ENCODE measurements around the gene RB1. TPM values are rescaled to one million over a fixed set of nuclear protein-coding genes. Genes with fewer than 3 reads are reported as not detected.

The RB1 gene
- total RNA-seq, 1 donor from 2014 or later: 23.8 TPM

DNA sequence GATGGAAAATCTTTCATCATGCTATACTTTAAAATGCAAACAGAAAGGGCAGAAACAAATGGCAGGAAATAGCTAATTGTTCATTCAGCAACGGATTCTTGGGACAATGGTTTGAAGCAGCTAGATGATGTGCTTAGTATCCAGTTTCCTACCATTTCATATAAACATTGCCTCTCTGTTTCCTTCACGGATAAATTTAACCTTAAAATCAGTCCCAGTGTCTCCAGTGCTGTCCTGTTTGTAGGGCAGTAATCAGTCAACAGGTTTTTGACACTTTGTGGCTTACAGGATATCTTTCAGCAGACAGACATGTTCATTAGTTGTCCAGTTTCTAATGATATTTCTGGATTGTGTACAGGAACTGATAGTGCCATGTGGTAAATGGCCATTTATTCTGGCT is 24.7 kb upstream of the RB1 start:
- peak overlapping the region; percentile 13 for H3K27ac ChIP-seq (replicated peaks)

DNA sequence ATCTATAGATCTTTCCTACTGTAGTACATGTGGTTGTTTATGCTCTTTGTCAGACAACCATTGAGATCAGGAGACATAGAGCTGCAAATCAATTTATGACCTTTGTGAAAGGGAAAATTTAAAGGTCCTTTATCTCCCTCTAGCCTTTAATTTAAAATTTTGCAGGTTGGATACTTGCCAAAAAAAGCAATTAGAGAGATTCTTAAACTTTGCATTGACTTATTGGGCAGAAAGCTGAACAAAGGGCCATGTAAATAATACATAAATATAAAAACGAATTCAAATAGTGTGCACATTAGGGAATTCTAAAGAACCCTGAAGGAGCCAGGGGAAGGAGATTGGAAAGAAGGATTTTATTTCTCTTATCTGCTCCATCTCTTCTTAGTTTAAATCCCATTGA is 22.0 kb upstream of the RB1 start:
- no peaks in the 10 kb centered on the region for H3K36me3 ChIP-seq
- no peak overlapping the region for H3K4me3 ChIP-seq
- DNase-seq: no peak
- no peak overlapping the region for H3K27ac ChIP-seq (replicated peaks)
- intact Hi-C loops (cut with micrococcal nuclease): no loop called here
- no peaks in the 10 kb centered on the region for H3K27me3 ChIP-seq (ENCODE audit: low read depth)
- peaks cover 20% of the 10 kb centered on the region for H3K4me1 ChIP-seq
- TF ChIP-seq CTCF (IDR thresholded peaks at IDR 0.05; ENCODE audit: borderline replicate concordance): no peak
- H3K9me3 ChIP-seq (replicated peaks): no peaks in the 10 kb centered on the region

More for the DNA sequence above, 24.7 kb upstream of the RB1 start:
- no peaks in the 10 kb centered on the region for H3K27me3 ChIP-seq (ENCODE audit: low read depth)
- DNase-seq: no peak
- no peaks in the 10 kb centered on the region for H3K9me3 ChIP-seq (replicated peaks)
- peaks cover 20% of the 10 kb centered on the region for H3K4me1 ChIP-seq
- peaks cover 5% of the 10 kb centered on the region for H3K36me3 ChIP-seq
- intact Hi-C loops (cut with micrococcal nuclease): no loop called here
- H3K4me3 ChIP-seq: no peak overlapping the region
- TF ChIP-seq CTCF (IDR thresholded peaks at IDR 0.05; ENCODE audit: borderline replicate concordance): no peak

DNA sequence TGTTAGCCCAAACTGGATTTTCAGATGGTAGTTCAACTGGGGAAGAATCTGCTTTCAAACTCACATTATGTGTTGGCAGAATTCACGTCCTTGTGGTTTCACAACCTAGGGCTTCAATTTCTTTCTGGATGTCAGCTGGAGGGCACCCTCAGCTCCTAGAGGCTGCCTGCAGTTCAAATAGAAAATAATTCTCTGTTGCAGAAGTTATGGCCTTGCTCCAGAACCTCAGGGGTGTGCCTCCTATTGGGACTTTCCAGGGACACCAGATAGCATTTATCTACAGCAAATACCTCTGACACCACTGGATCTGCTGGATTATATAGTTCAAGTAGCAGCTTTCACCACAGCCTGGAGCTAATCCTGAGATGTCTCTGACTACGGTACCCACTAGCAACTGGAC is 11.8 kb upstream of the RB1 start:
- Histone ChIP-seq H3K27me3 (ENCODE audit: low read depth) (no peaks in the 10 kb centered on the region), H3K4me1 (peaks cover 12% of the 10 kb centered on the region), H3K27ac (replicated peaks) (no peak overlapping the region), H3K4me3 (no peak overlapping the region), H3K9me3 (replicated peaks) (no peaks in the 10 kb centered on the region), H3K36me3 (no peaks in the 10 kb centered on the region)
- intact Hi-C loops (cut with micrococcal nuclease): no loop called here
- TF ChIP-seq CTCF (IDR thresholded peaks at IDR 0.05; ENCODE audit: borderline replicate concordance): no peak
- DNase-seq: no peak

DNA sequence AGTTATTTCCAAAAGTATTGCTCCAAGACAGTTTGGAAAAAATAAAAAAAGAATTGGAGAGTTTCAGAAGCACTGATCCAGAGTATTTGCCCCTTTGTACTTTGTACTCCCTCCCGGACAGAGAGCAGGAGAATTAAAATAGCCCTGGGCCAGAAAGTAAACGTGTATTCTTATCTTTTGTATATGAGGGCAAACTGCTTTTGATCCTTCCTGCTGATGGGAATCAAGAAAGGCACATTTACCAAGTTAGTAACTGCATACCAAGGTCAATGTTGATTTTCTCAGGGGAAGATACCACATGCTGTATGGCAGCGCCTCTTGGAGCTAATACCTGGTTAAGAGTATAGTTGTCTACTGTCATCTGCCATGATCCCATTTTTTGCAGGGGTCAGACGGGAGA is 10.9 kb upstream of the RB1 start:
- intact Hi-C loops (cut with micrococcal nuclease): no loop called here
- Histone ChIP-seq H3K36me3 (no peaks in the 10 kb centered on the region), H3K9me3 (replicated peaks) (no peaks in the 10 kb centered on the region), H3K27ac (replicated peaks) (no peak overlapping the region), H3K4me3 (no peak overlapping the region), H3K4me1 (peaks cover 12% of the 10 kb centered on the region), H3K27me3 (ENCODE audit: low read depth) (no peaks in the 10 kb centered on the region)
- TF ChIP-seq CTCF (IDR thresholded peaks at IDR 0.05; ENCODE audit: borderline replicate concordance): no peak
- DNase-seq: no peak

DNA sequence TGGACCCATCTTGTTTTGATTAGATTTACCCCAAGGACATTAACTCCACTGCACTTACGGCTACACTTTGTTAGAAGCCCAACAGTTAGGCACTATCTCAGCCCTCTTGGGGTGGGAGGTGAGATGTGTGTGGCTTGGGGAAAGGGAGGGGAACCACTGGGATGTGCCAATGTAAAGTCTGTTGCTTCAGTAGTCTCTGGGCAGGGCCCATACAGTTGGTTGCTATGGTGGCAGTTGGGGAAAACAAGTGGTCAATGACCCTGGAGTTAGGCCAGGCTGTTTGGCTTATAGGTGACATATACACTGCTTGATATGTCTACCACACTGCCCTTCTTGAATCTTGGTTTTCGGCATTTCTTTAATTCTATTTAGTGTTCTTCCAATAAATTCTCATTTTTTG is 8.9 kb upstream of the RB1 start:
- Histone ChIP-seq H3K4me1 (peaks cover 12% of the 10 kb centered on the region), H3K36me3 (no peaks in the 10 kb centered on the region), H3K4me3 (no peak overlapping the region), H3K27ac (replicated peaks) (no peak overlapping the region), H3K27me3 (ENCODE audit: low read depth) (no peaks in the 10 kb centered on the region), H3K9me3 (replicated peaks) (no peaks in the 10 kb centered on the region)
- DNase-seq: no peak
- TF ChIP-seq CTCF (IDR thresholded peaks at IDR 0.05; ENCODE audit: borderline replicate concordance): no peak
- intact Hi-C loops (cut with micrococcal nuclease): no loop called here

DNA sequence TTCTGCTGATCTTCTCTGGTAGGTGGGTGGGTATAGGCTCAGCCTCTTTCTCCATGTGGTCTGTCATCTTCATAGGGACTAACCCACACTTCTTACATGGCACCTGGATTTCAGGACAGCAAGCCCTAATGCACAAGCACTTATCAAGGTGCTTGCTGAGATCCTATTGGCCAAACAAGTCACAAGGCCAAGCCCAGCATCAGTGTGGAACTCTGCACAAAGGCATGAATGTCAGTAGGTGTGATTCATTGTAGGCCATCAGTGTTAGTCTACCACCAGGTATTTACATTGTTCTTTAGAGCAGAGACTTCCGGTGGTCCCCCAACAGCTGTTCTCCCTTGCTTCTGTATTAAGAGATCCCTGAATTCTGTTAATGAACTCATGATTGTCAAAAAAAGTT is 8.3 kb upstream of the RB1 start:
- TF ChIP-seq CTCF (IDR thresholded peaks at IDR 0.05; ENCODE audit: borderline replicate concordance): no peak
- no peak overlapping the region for H3K4me3 ChIP-seq
- intact Hi-C loops (cut with micrococcal nuclease): no loop called here
- no peak for DNase-seq
- no peaks in the 10 kb centered on the region for H3K36me3 ChIP-seq
- no peaks in the 10 kb centered on the region for H3K27me3 ChIP-seq (ENCODE audit: low read depth)
- H3K4me1 ChIP-seq: peaks cover 12% of the 10 kb centered on the region
- H3K9me3 ChIP-seq (replicated peaks): no peaks in the 10 kb centered on the region
- H3K27ac ChIP-seq (replicated peaks): no peak overlapping the region

All from left ventricle myocardium inferior (tissue), 1 donor.